Measurements from ENCODE around the gene TP63.

DNA sequence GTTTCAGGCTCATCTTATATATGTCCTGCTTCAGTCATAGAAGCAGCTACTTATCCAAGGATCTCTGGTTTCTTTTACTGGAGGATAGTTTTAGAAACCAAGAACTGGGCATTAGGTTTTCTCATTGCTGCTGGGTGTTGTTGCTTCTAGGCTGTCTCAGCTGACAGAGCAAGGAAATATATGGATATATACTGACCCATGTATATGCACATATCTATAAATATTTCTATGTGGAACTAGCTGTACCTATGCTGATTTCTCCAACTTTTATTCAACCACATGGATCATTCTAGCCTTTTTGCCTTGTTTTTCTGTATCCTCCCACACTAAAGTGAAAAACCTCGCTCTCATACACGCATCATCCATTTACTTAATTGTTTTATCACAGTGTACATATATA is 64.2 kb downstream of the TP63 start:
- no peak for TF ChIP-seq POLR2AphosphoS5 (IDR thresholded peaks at IDR 0.05; ENCODE audit: low read depth, low read length)
- TF ChIP-seq POLR2A (IDR thresholded peaks at IDR 0.05; ENCODE audit: low read depth, low read length) = no peak
